HCT116 (cell line): Measurements from ENCODE around the gene CRMP1. TPM values are rescaled to one million over a fixed set of nuclear protein-coding genes. Genes with fewer than 3 reads are reported as not detected.

Experiments
- ATAC-seq: fragments of 200-7000 bp; cut with Tn5 transposase; 2 replicates; pipeline ENCODE4 v1.9.1; 2020; ENCODE audit warnings: mild to moderate bottlenecking, moderate library complexity
- BruUV-seq: library from RNA; stranded (reverse); fragments of 400-500 nt; replicated peaks from 2 replicates; lab custom pipeline; 2021; lab: Mats Ljungman, UMichigan
- CTCF ChIA-PET: fragments of 300-600 bp; sonication (Branson Sonifier 250); formaldehyde crosslinking; loops from one replicate; lab custom pipeline; 2021; ENCODE audit warnings: antibody characterized with exemption; lab: Charles Lee
- POLR2A ChIA-PET: fragments of 300-600, 350-600 bp; sonication (Branson Sonifier 250); formaldehyde crosslinking; loops from one replicate; lab custom pipeline; 2021; ENCODE audit warnings: antibody characterized with exemption; lab: Charles Lee
- RAD21 ChIA-PET, 2 experiments: fragments of 300-600 bp; sonication (Branson Sonifier 250); formaldehyde crosslinking; loops; one replicate each; lab custom pipeline; 2023; ENCODE audit warnings: low total read pairs in 2 of 2; ENCODE audit not compliant: uncharacterized antibody in 2 of 2, unreplicated experiment in 2 of 2, low non-redundant PET in 1 of 2; lab: Charles Lee
- DNase-seq: peaks from one replicate; pipeline ENCODE4 v3.0.0-alpha.2; 2010; ENCODE audit warnings: low read depth, low spot score
- H2AFZ ChIP-seq: fragments of 200-600 bp; shearing (Covaris generic), sonication (generic); 2 replicates; pipeline ENCODE4 v1.6.1; 2017; ENCODE audit warnings: low read depth, mixed run types, mixed read lengths, antibody characterized with exemption, low read length; ENCODE audit not compliant: poor library complexity, severe bottlenecking
- H3K27ac ChIP-seq: 2 replicates; pipeline ENCODE4 v1.5.1; 2012; ENCODE audit warnings: low read depth, low read length
- H3K27me3 ChIP-seq: fragments of 200-600 bp; sonication (generic); 2 replicates; pipeline ENCODE4 v1.6.1; 2016; ENCODE audit warnings: mixed run types, low read length, mixed read lengths; ENCODE audit not compliant: insufficient read depth
- H3K36me3 ChIP-seq, 2 experiments: fragments of 200-500 bp in 1 of 2; fragments of 200-600 bp in 1 of 2; sonication (Bioruptor generic) in 1 of 2; sonication (generic) in 1 of 2; 2 replicates each; pipeline versions ENCODE4 v1.5.1 to v1.6.1; 2014 to 2016; ENCODE audit warnings: low read length in 2 of 2, inconsistent platforms in 1 of 2, mixed read lengths in 1 of 2, mixed run types in 1 of 2; ENCODE audit not compliant: insufficient read depth in 2 of 2, control insufficient read depth in 1 of 2
- H3K4me1 ChIP-seq, 2 experiments: fragments of 200-600 bp in 1 of 2; sonication (generic) in 1 of 2; 2 replicates each; pipeline versions ENCODE4 v1.5.1 to v1.6.1; 2012 to 2017; ENCODE audit warnings: low read length in 2 of 2, inconsistent platforms in 1 of 2, mild to moderate bottlenecking in 1 of 2, mixed read lengths in 1 of 2, mixed run types in 1 of 2, moderate library complexity in 1 of 2; ENCODE audit not compliant: insufficient read depth in 2 of 2, control insufficient read depth in 1 of 2
- H3K4me2 ChIP-seq: fragments of 200-600 bp; sonication (generic); 2 replicates; pipeline ENCODE4 v1.6.1; 2017; ENCODE audit warnings: mixed run types, low read length, mixed read lengths
- H3K4me3 ChIP-seq, 2 experiments: fragments of 200-600 bp in 1 of 2; sonication (generic) in 1 of 2; replicated peaks in 1 of 2; 2 replicates each; pipeline ENCODE4 v1.5.1; 2011 to 2016; ENCODE audit warnings: low read length in 2 of 2, control low read depth in 1 of 2, low read depth in 1 of 2, mild to moderate bottlenecking in 1 of 2, mixed read lengths in 1 of 2, mixed run types in 1 of 2
- H3K79me2 ChIP-seq: fragments of 200-600 bp; sonication (generic); 2 replicates; pipeline ENCODE4 v1.6.1; 2017; ENCODE audit warnings: mild to moderate bottlenecking, mixed run types, low read length, moderate library complexity, mixed read lengths; ENCODE audit not compliant: insufficient read depth
- H3K9ac ChIP-seq: fragments of 200-600 bp; sonication (generic); 2 replicates; pipeline ENCODE4 v1.6.1; 2016; ENCODE audit warnings: low read length, mixed read lengths
- H3K9me2 ChIP-seq: fragments of 200-600 bp; sonication (generic), shearing (Covaris generic); 2 replicates; pipeline ENCODE4 v1.6.1; 2017; ENCODE audit warnings: mixed run types, mild to moderate bottlenecking, moderate library complexity; ENCODE audit not compliant: insufficient read depth
- H3K9me3 ChIP-seq, 2 experiments: fragments of 200-500 bp in 1 of 2; fragments of 200-600 bp in 1 of 2; sonication (Bioruptor generic) in 1 of 2; sonication (generic) in 1 of 2; 2 replicates each; pipeline ENCODE4 v1.6.1; 2014 to 2017; ENCODE audit warnings: low read length in 2 of 2, mixed read lengths in 2 of 2, inconsistent platforms in 1 of 2, low read depth in 1 of 2, mild to moderate bottlenecking in 1 of 2, mixed run types in 1 of 2, moderate library complexity in 1 of 2; ENCODE audit not compliant: control insufficient read depth in 1 of 2, insufficient read depth in 1 of 2
- H4K20me1 ChIP-seq: fragments of 200-600 bp; sonication (generic), shearing (Covaris generic); 2 replicates; pipeline ENCODE4 v1.6.1; 2017; ENCODE audit warnings: mixed run types, mild to moderate bottlenecking, moderate library complexity; ENCODE audit not compliant: insufficient read depth
- ATF3 ChIP-seq: IDR thresholded peaks from 2 replicates; pipeline ENCODE4 v1.6.1; 2012
- CEBPB ChIP-seq: IDR thresholded peaks from 2 replicates; pipeline ENCODE4 v1.6.1; 2012; ENCODE audit warnings: low read depth
- EZH2 ChIP-seq: fragments of 200-600 bp; sonication (generic); IDR thresholded peaks from 2 replicates; pipeline ENCODE4 v1.6.1; 2017; ENCODE audit warnings: antibody characterized with exemption, mixed run types
- FOSL1 ChIP-seq: IDR thresholded peaks from 2 replicates; pipeline ENCODE4 v1.6.1; 2012; ENCODE audit warnings: low read depth
- ZBTB33 ChIP-seq: IDR thresholded peaks from 2 replicates; pipeline ENCODE4 v1.6.1; 2011; ENCODE audit warnings: mild to moderate bottlenecking, low read length, moderate library complexity; ENCODE audit not compliant: insufficient replicate concordance; ENCODE audit errors: extremely low read depth
- ZFX ChIP-seq: fragments of 450-650 bp; IDR thresholded peaks from 2 replicates; pipeline ENCODE4 v1.6.1; 2017
- ZNF274 ChIP-seq: fragments of 200-500 bp; sonication (Bioruptor generic); IDR thresholded peaks from 2 replicates; pipeline ENCODE4 v1.6.1; 2014; ENCODE audit warnings: mild to moderate bottlenecking, low read depth, low read length, inconsistent platforms
- intact Hi-C: fragments of 100-400 bp; cut with micrococcal nuclease; formaldehyde crosslinking; loops from 2 replicates; pipeline ENCODE4 v1.10.0; 2022
- total RNA-seq: library from RNA; stranded (reverse); gene quantifications from one replicate; pipeline ENCODE4 v1.2.1, GENCODE V29; 2021; ENCODE audit not compliant: unreplicated experiment

The CRMP1 gene
- total RNA-seq, 1 experiment from 2014 or later: not detected

- CTCF ChIA-PET: no interaction called here
- no peaks in the 10 kb centered on the region for H4K20me1 ChIP-seq
- ATAC-seq: no peak
Measured at GRCh38 chr4:5869966-5870619, 22.8 kb downstream of the CRMP1 start.

More at GRCh38 chr4:5869966-5870619, 22.8 kb downstream of the CRMP1 start:
- TF ChIP-seq ZFX: no peak
- TF ChIP-seq ZNF274: no peak
- TF ChIP-seq ZBTB33: no peak
- TF ChIP-seq EZH2: no peak
- TF ChIP-seq CEBPB: no peak
- no peak for TF ChIP-seq ATF3
- no peak for TF ChIP-seq FOSL1
- Histone ChIP-seq H3K4me1 (no peaks in the 10 kb centered on the region), H3K27me3 (peaks cover 43% of the 10 kb centered on the region), H2AFZ (no peak overlapping the region), H3K79me2 (no peaks in the 10 kb centered on the region), H3K4me3 (no peak overlapping the region), H3K4me2 (no peak overlapping the region), H3K9ac (no peak overlapping the region), H3K9me2 (no peaks in the 10 kb centered on the region), H3K9me3 (no peaks in the 10 kb centered on the region), H3K27ac (no peak overlapping the region), H3K36me3 (no peaks in the 10 kb centered on the region)
- intact Hi-C loops: no loop called here
- ChIA-PET RAD21 (no interaction called here), POLR2A (no interaction called here)
- no TSS peak for BruUV-seq
- DNase-seq: no peak
